ENCODE measurements around the gene MPPED2.

- TF ChIP-seq MAX (IDR thresholded peaks at IDR 0.05), result no peak
- no peak for TF ChIP-seq TCF12 (IDR thresholded peaks at IDR 0.05; ENCODE audit: low read depth)
- TF ChIP-seq EP300 (IDR thresholded peaks at IDR 0.05; ENCODE audit: borderline replicate concordance), result no peak
- TF ChIP-seq RAD21 (IDR thresholded peaks at IDR 0.05; ENCODE audit: low read depth), result no peak
- no peak for TF ChIP-seq REST (IDR thresholded peaks at IDR 0.05; ENCODE audit: low read depth)
- no peak for TF ChIP-seq USF1 (IDR thresholded peaks at IDR 0.05)
- no peak for TF ChIP-seq TAF1 (IDR thresholded peaks at IDR 0.05; ENCODE audit: low read depth)
- no peak for TF ChIP-seq CEBPB (IDR thresholded peaks at IDR 0.05)
- no peak for TF ChIP-seq EGR1 (IDR thresholded peaks at IDR 0.05)
These were observed 133.3 kb downstream of the MPPED2 start for GRCh38 chr11:30452842-30453241.

Measured in Ishikawa (cell line).